ENCODE data around the gene TPX2. TPM values are rescaled to one million over a fixed set of nuclear protein-coding genes. Genes with fewer than 3 reads are reported as not detected.
A peak's percentile ranks its signal among the peaks of the same experiment; 100 is the strongest.

TPX2 gene
- total and polyA plus RNA-seq, 2 donors (not counting 3 experiments of a cell fraction or from before 2014, with no cell fraction given) = 24.8 to 114 TPM

DNA sequence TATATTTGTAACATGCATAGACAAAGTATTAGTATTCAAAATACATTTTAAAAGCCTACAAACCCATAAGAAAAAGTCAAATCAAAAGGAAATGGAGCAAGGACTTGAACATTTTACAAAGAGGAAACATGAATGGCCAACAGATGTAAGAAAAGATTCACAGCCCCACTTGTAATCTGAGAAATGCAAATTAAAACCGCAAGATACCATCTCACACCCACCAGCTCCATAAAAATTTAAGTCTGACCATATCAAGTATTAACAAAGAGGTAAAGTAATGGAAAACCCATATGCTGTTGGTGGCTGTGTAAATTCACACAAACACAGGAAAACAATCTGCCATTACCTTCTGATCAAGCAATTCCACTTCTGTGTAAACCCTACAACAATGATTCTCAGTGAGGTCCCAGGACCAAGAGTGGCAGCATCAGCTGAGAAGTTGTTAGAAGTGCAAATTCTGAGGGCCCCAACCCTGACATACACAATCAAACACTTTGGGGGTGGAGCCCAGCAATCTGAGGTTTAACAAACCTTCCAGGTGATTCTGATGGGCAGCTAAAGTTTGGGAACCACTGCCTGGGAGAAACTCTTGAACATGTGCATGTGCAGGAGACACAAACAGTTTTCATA lies 47.3 kb upstream of the TPX2 start:
- Histone ChIP-seq H2AFZ (ENCODE audit: low read depth, low read length) (no peak overlapping the region), H3K27me3 (ENCODE audit: control insufficient read depth in 2 of 2, insufficient read depth in 2 of 2, low read length in 2 of 2) (no peaks in the 10 kb centered on the region), H3K9ac (replicated peaks; ENCODE audit: extremely low read depth, insufficient read depth, low read length) (no peak overlapping the region), H3K4me1 (ENCODE audit: control insufficient read depth, extremely low read depth, insufficient read depth, low read length) (peaks cover 26% of the 10 kb centered on the region), H3K9me1 (replicated peaks; ENCODE audit: control insufficient read depth, extremely low read depth, insufficient read depth, low read length) (no peaks in the 10 kb centered on the region), H3K79me2 (ENCODE audit: control insufficient read depth, insufficient read depth, low read length) (peaks cover 85% of the 10 kb centered on the region), H3K4me3 (replicated peaks in 1 of 3; ENCODE audit: insufficient read depth in 1 of 3, low read depth in 1 of 3, low read length in 3 of 3) (no peak overlapping the region), H3K4me2 (ENCODE audit: insufficient read depth, low read length) (no peak overlapping the region), H3K9me3 (replicated peaks; ENCODE audit: control insufficient read depth, insufficient read depth, low read length) (no peaks in the 10 kb centered on the region), H4K20me1 (replicated peaks; ENCODE audit: control insufficient read depth, extremely low read depth, insufficient read depth, low read length) (no peaks in the 10 kb centered on the region), H3K27ac (ENCODE audit: insufficient read depth, low read depth, low read length) (no peak overlapping the region), H3K36me3 (ENCODE audit: control insufficient read depth in 2 of 2, extremely low read depth in 1 of 2, insufficient read depth in 2 of 2, low read length in 2 of 2) (peaks cover 0 to 4% of the 10 kb centered on the region in 2 experiments)
- CTCF ChIA-PET = interaction anchor here (0.9 to 5.2 kb wide), 3 partner anchors 9 to 32 kb away, joined by 3 to 26 read pairs (median 3); no protein-coding TSS in a partner anchor
- POLR2A ChIA-PET = no interaction called here
- DNase-seq (ENCODE audit: low read depth, low spot score) (no peak), FAIRE-seq (peak; percentile 49)
- intact Hi-C loops (cut with micrococcal nuclease) (no loop called here), dilution Hi-C loops (cut with MboI; ENCODE audit: extremely low pct_ligation_motif_present, low sequenced_read_pairs) (no loop called here)
- BruUV-seq (replicated peaks) = no TSS peak
- TF ChIP-seq POLR2A (IDR thresholded peaks at IDR 0.05; ENCODE audit: low read depth, low read length) = no peak
- no peak for TF ChIP-seq GATA2 (IDR thresholded peaks at IDR 0.05; ENCODE audit: insufficient read depth, insufficient read length, low read depth, low read length)
- no peak for TF ChIP-seq POLR2AphosphoS5 (IDR thresholded peaks at IDR 0.05; ENCODE audit: insufficient read depth, low read depth, low read length)
- TF ChIP-seq, protein P1, sequence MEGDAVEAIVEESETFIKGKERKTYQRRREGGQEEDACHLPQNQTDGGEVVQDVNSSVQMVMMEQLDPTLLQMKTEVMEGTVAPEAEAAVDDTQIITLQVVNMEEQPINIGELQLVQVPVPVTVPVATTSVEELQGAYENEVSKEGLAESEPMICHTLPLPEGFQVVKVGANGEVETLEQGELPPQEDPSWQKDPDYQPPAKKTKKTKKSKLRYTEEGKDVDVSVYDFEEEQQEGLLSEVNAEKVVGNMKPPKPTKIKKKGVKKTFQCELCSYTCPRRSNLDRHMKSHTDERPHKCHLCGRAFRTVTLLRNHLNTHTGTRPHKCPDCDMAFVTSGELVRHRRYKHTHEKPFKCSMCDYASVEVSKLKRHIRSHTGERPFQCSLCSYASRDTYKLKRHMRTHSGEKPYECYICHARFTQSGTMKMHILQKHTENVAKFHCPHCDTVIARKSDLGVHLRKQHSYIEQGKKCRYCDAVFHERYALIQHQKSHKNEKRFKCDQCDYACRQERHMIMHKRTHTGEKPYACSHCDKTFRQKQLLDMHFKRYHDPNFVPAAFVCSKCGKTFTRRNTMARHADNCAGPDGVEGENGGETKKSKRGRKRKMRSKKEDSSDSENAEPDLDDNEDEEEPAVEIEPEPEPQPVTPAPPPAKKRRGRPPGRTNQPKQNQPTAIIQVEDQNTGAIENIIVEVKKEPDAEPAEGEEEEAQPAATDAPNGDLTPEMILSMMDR (IDR thresholded peaks at IDR 0.05; ENCODE audit: extremely low read depth in 1 of 2, insufficient read depth in 1 of 2, low read depth in 1 of 2, low read length in 2 of 2) = no peak
- no peak for TF ChIP-seq JUN (IDR thresholded peaks at IDR 0.05; ENCODE audit: borderline replicate concordance, insufficient read depth, insufficient read length, low read depth)

DNA sequence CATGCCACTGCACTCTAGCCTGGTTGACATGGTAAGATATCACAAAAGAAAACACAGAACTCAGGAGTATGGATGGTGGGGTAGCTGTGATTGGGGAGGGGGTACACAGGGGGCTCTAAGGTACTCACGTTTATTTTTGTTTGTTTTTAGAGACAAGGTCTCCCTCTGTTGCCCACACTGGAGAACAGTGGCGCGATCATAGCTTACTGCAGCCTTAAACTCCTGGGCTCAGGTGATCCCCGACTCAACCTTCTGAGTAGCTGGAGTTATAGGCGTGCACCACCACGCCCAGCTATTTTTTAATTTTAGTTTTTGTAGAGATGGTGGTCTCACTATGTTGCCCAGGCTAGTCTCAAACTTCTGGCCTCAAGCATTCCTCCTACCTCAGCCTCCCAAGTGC lies 45.7 kb upstream of the TPX2 start:
- H3K4me3 ChIP-seq (replicated peaks in 1 of 3; ENCODE audit: insufficient read depth in 1 of 3, low read depth in 1 of 3, low read length in 3 of 3) = no peak overlapping the region
- dilution Hi-C loops (cut with MboI; ENCODE audit: extremely low pct_ligation_motif_present, low sequenced_read_pairs) = no loop called here

More for the DNA sequence above, 45.7 kb upstream of the TPX2 start:
- H3K4me2 ChIP-seq (ENCODE audit: insufficient read depth, low read length) = no peak overlapping the region
- no peaks in the 10 kb centered on the region for H3K9me3 ChIP-seq (replicated peaks; ENCODE audit: control insufficient read depth, insufficient read depth, low read length)
- H3K4me1 ChIP-seq (ENCODE audit: control insufficient read depth, extremely low read depth, insufficient read depth, low read length) = peaks cover 34% of the 10 kb centered on the region
- no peak overlapping the region for H2AFZ ChIP-seq (ENCODE audit: low read depth, low read length)
- H3K27me3 ChIP-seq (ENCODE audit: control insufficient read depth in 2 of 2, insufficient read depth in 2 of 2, low read length in 2 of 2) = no peaks in the 10 kb centered on the region
- no peak for TF ChIP-seq JUN (IDR thresholded peaks at IDR 0.05; ENCODE audit: borderline replicate concordance, insufficient read depth, insufficient read length, low read depth)
- no peak for TF ChIP-seq MYC (IDR thresholded peaks at IDR 0.05; ENCODE audit: low read depth, low read length)
- TF ChIP-seq, protein P2, sequence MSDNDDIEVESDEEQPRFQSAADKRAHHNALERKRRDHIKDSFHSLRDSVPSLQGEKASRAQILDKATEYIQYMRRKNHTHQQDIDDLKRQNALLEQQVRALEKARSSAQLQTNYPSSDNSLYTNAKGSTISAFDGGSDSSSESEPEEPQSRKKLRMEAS (IDR thresholded peaks at IDR 0.05; ENCODE audit: insufficient read depth, insufficient read length) = no peak
- no peak for TF ChIP-seq GATA2 (IDR thresholded peaks at IDR 0.05; ENCODE audit: insufficient read depth, insufficient read length, low read depth, low read length)
- TF ChIP-seq EZH2 (IDR thresholded peaks at IDR 0.05; ENCODE audit: borderline replicate concordance, low read depth, low read length, severe bottlenecking) = no peak
- TF ChIP-seq POLR2A (IDR thresholded peaks at IDR 0.05; ENCODE audit: low read depth, low read length) = no peak
- no peak for TF ChIP-seq FOS (IDR thresholded peaks at IDR 0.05; ENCODE audit: borderline replicate concordance, insufficient read depth, low read length)
- no peak for TF ChIP-seq POLR2AphosphoS5 (IDR thresholded peaks at IDR 0.05; ENCODE audit: insufficient read depth, low read depth, low read length)
- TF ChIP-seq, protein P1 (IDR thresholded peaks at IDR 0.05; ENCODE audit: extremely low read depth in 1 of 2, insufficient read depth in 1 of 2, low read depth in 1 of 2, low read length in 2 of 2) = no peak
- ChIA-PET CTCF (interaction anchor here (0.6 to 5.2 kb wide), 5 partner anchors 9 to 31 kb away, joined by 3 to 26 read pairs (median 4); no protein-coding TSS in a partner anchor), POLR2A (no interaction called here)
- no peaks in the 10 kb centered on the region for H3K9me1 ChIP-seq (replicated peaks; ENCODE audit: control insufficient read depth, extremely low read depth, insufficient read depth, low read length)
- H4K20me1 ChIP-seq (replicated peaks; ENCODE audit: control insufficient read depth, extremely low read depth, insufficient read depth, low read length) = no peaks in the 10 kb centered on the region
- H3K9ac ChIP-seq (replicated peaks; ENCODE audit: extremely low read depth, insufficient read depth, low read length) = no peak overlapping the region
- H3K79me2 ChIP-seq (ENCODE audit: control insufficient read depth, insufficient read depth, low read length) = peaks cover 86% of the 10 kb centered on the region
- intact Hi-C loops (cut with micrococcal nuclease) = no loop called here
- H3K36me3 ChIP-seq (ENCODE audit: control insufficient read depth in 2 of 2, extremely low read depth in 1 of 2, insufficient read depth in 2 of 2, low read length in 2 of 2) = peaks cover 0 to 4% of the 10 kb centered on the region in 2 experiments
- BruUV-seq (replicated peaks) = no TSS peak
- FAIRE-seq (no peak), DNase-seq (ENCODE audit: low read depth, low spot score) (no peak)
- H3K27ac ChIP-seq (ENCODE audit: insufficient read depth, low read depth, low read length) = no peak overlapping the region

Data from endothelial cell of umbilical vein (primary cell).